ENCODE results near the gene ZNF827. TPM values are rescaled to one million over a fixed set of nuclear protein-coding genes. Genes with fewer than 3 reads are reported as not detected.

The ZNF827 gene
- total RNA-seq, 1 experiment from 2014 or later = 19.1 TPM

DNA sequence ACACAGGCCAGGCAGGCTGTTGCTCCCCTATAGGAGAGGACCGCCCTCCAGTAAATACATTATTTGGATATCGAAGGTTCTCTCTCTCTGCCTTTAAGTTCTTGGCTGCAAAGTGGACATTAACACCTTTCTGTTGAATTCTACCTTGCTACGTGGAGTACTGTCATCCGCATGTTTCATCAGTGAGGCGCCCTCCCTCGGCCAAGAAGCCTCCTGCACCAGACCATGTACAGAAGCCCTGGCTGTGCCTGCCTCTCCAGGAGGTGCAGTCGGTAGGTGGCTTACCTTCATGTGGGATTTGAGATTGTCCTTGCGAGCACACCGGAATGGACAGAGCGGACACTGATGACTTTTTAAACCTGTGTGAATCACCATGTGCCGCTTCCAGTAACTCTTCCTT lies 46.7 kb downstream of the ZNF827 start:
- Histone ChIP-seq H3K36me3 (ENCODE audit: control insufficient read depth in 1 of 2, insufficient read depth in 2 of 2, low read length in 2 of 2) (no peaks in the 10 kb centered on the region), H3K27me3 (ENCODE audit: insufficient read depth, low read length) (no peaks in the 10 kb centered on the region), H3K9me3 (ENCODE audit: control insufficient read depth in 1 of 2, insufficient read depth in 1 of 2, low read depth in 1 of 2, low read length in 2 of 2) (no peaks in the 10 kb centered on the region), H3K79me2 (ENCODE audit: insufficient read depth, low read length) (peaks cover 9% of the 10 kb centered on the region; the same call in 1 of the 2 replicates), H3K27ac (ENCODE audit: low read depth, low read length) (no peak overlapping the region), H2AFZ (ENCODE audit: low read depth, low read length, poor library complexity, severe bottlenecking) (no peak overlapping the region), H3K4me2 (ENCODE audit: low read length) (no peak overlapping the region), H3K9me2 (ENCODE audit: insufficient read depth) (no peaks in the 10 kb centered on the region), H3K9ac (ENCODE audit: low read length) (no peak overlapping the region), H4K20me1 (ENCODE audit: insufficient read depth) (no peaks in the 10 kb centered on the region), H3K4me1 (ENCODE audit: control insufficient read depth in 1 of 2, insufficient read depth in 2 of 2, low read length in 2 of 2) (no peaks in the 10 kb centered on the region), H3K4me3 (replicated peaks in 1 of 2; ENCODE audit: low read depth in 1 of 2, low read length in 2 of 2) (no peak overlapping the region)
- intact Hi-C loops (cut with micrococcal nuclease) = no loop called here
- ChIA-PET POLR2A (no interaction called here), CTCF (no interaction called here), RAD21 (ENCODE audit: low non-redundant PET in 1 of 2, low total read pairs in 2 of 2, uncharacterized antibody in 2 of 2, unreplicated experiment in 2 of 2) (no interaction called here)
- BruUV-seq (replicated peaks) = no TSS peak
- TF ChIP-seq RAD21 (IDR thresholded peaks at IDR 0.05; ENCODE audit: low read depth) = no peak
- no peak for TF ChIP-seq SIN3A (IDR thresholded peaks at IDR 0.05; ENCODE audit: low read depth)
- TF ChIP-seq, protein P1, sequence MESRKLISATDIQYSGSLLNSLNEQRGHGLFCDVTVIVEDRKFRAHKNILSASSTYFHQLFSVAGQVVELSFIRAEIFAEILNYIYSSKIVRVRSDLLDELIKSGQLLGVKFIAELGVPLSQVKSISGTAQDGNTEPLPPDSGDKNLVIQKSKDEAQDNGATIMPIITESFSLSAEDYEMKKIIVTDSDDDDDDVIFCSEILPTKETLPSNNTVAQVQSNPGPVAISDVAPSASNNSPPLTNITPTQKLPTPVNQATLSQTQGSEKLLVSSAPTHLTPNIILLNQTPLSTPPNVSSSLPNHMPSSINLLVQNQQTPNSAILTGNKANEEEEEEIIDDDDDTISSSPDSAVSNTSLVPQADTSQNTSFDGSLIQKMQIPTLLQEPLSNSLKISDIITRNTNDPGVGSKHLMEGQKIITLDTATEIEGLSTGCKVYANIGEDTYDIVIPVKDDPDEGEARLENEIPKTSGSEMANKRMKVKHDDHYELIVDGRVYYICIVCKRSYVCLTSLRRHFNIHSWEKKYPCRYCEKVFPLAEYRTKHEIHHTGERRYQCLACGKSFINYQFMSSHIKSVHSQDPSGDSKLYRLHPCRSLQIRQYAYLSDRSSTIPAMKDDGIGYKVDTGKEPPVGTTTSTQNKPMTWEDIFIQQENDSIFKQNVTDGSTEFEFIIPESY (IDR thresholded peaks at IDR 0.05; ENCODE audit: extremely low read depth, insufficient replicate concordance, low read length) = no peak
- no peak for TF ChIP-seq POLR2A (IDR thresholded peaks at IDR 0.05; ENCODE audit: borderline replicate concordance, extremely low read depth, insufficient read depth, insufficient read length)
- TF ChIP-seq ATF3 (IDR thresholded peaks at IDR 0.05) = no peak
- no peak for TF ChIP-seq CEBPB (IDR thresholded peaks at IDR 0.05; ENCODE audit: low read depth)
- TF ChIP-seq CBX3 (IDR thresholded peaks at IDR 0.05; ENCODE audit: low read depth) = no peak
- TF ChIP-seq TCF7L2 (IDR thresholded peaks at IDR 0.05; ENCODE audit: borderline replicate concordance, extremely low read depth, insufficient read depth, insufficient read length) = no peak
- TF ChIP-seq EZH2 (IDR thresholded peaks at IDR 0.05) = no peak
- TF ChIP-seq, protein P2, sequence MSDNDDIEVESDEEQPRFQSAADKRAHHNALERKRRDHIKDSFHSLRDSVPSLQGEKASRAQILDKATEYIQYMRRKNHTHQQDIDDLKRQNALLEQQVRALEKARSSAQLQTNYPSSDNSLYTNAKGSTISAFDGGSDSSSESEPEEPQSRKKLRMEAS (IDR thresholded peaks at IDR 0.05) = no peak
- TF ChIP-seq EZH2phosphoT487 (IDR thresholded peaks at IDR 0.05; ENCODE audit: borderline replicate concordance) = no peak
- no peak for TF ChIP-seq ZFX (IDR thresholded peaks at IDR 0.05)
- no peak for TF ChIP-seq REST (IDR thresholded peaks at IDR 0.05; ENCODE audit: low read depth)
- no peak for TF ChIP-seq JUND (IDR thresholded peaks at IDR 0.05)
- no peak for TF ChIP-seq ZNF274 (IDR thresholded peaks at IDR 0.05; ENCODE audit: low read depth, low read length)
- no peak for TF ChIP-seq SP1 (IDR thresholded peaks at IDR 0.05; ENCODE audit: low read depth)
- no peak for TF ChIP-seq YY1 (IDR thresholded peaks at IDR 0.05; ENCODE audit: extremely low read depth, insufficient replicate concordance, low read depth, low read length)
- ATAC-seq = no peak
- DNase-seq (ENCODE audit: low read depth, low spot score) = no peak

Data from HCT116 (cell line).